ENCODE measurements around the gene BCOR.
A peak's percentile ranks its signal among the peaks of the same experiment; 100 is the strongest.

BCOR gene

DNA sequence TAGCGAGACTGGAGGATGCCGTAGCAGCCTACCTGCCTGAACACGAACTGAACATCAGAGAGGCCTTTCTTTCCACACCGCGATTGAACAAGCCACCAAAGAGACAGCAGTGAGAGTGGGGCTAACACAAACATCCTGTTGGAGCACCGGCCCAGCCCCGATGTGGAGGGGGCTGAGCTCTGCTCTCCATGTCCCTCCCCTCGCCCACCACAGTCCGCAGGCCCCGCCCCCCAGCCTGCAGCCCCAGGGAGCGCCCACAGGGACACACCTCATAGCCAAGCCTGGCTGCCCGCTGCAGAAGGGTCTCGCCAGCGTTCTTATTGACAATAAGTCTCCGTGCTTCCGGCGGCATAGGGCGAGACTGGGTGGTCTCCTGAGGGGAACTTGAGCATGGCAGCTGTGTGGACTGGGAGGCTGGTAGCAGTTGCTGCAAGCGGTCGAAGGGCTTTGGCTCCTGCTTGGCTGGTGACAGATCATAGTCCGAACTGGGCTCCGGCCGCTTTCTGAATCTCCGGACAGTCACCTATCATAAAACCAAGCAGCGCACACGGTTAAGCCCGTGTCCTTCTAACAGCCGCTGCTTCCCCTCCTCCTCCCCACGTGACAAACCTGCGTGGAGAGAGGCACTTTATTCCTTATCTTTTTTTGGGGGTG is 35.8 kb downstream of the BCOR start:
- no peak for DNase-seq

DNA sequence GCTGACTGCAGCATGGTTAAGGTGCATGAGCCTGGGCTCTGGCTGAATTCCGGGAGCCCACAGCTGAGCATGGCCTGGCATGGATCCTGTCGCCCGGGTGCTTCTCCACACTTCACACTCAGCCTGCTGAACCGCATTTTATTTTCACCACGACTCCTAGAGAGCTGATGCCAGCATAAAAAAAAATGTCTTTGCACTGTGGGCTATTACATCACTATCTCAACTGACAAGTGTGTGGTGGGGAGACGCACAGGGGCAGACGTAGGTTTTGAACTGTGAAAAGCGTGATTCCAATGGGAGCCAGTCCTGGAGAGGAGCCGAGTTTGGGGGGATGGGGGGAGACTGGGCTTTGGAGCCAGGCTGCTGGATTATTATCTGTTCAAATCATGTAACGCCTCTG is 36.8 kb downstream of the BCOR start:
- no peak for DNase-seq

DNA sequence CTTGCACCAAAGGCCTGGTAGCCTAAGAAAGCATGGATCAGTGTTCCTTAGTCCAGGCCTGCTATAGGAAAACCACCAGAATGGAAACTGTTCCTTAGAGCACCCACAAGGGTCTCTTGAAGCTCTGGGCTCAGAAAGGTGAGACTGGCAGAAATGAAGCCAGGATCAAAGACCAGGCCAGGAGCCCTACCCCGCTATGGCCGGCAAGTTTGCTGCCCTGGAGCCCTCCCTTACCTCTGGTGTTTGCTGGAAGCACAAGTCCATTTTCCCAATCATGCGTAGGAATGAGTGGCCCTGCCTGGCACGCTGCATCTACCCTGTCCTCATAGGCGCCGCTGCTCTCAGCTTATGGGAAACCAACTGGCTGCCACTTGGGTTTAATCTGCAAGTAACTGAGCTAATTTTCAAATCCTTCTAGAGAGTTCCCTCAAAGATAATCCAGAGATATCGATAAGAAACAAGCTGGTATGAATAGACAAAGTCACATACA is 37.4 kb downstream of the BCOR start:
- no peak for DNase-seq

DNA sequence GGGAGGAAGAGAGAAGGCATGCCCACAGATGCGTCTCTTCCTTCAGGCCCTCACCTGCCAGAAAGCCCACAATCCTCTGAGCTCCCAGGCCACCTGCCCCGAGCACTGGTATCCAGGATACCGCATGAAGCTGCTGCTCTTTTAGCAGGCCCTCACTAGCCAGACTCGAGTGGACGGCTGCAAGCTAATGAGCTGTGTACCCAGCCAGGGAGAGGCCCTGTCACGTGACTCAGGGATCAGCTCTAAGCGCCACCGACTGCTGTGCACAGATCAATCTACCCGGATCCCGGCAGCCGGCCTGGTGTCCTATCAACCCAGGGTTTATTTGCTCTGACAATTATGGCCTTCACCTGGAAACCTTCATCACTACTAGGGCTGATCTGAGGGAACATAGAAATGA is 39.0 kb downstream of the BCOR start:
- DNase-seq = peak; percentile 96

DNA sequence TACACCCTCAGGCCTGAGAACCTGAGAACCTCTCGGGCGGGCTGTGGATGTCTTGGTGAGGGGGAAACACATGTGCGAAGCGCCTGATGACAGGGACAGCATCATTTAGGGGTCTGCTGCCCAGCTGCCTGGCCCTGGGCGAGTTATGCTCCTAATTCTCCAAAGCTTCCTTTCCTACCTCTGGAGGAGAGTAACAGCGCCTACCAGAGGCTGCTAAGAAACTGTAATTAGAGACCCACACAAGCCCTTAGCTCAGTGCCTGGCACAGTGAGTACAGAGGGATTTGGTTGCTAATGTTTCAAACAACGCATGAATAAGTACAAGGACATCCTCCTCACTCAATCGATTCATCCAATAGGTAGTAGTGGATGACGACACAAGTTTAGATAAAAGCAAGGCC is 40.4 kb downstream of the BCOR start:
- DNase-seq = no peak

DNA sequence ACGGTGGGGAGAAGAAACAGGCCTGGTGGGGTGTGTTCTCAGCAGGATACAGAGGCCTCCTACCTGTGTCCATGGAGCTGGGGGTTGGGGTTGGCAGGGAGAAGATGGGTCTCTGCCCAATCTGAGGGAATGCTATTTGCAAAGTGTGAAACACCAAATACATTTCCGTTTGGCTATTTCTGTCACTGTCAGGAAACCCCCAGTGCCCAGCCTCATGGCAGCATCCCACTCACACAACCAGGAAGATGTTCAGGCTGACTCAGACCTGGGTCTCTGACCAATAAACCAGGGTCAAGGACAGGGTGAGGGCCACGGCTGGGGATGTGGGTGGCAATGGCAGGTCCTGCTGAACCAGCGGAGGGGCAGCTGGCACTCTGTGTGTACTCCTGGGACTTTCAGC is 41.3 kb downstream of the BCOR start:
- no peak for DNase-seq

DNA sequence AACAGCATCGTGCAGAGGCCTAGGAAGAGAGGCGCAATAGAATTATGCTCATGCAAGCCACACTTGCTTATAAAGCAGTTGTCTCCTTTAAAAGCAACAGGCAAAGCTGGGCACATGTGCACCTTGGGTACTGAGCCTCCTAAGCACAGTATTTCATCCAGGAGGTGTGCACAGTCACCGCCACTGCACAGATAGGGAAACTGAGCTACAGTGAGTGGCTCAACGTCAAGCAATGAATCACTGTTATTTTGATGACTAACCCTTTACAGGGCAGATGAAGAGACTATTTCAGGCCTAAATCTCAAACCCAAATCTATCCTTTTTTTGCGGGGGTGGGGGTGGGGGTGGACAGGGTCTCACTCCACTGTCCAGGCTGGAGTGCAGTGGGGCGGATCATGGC is 42.3 kb downstream of the BCOR start:
- DNase-seq = no peak

DNA sequence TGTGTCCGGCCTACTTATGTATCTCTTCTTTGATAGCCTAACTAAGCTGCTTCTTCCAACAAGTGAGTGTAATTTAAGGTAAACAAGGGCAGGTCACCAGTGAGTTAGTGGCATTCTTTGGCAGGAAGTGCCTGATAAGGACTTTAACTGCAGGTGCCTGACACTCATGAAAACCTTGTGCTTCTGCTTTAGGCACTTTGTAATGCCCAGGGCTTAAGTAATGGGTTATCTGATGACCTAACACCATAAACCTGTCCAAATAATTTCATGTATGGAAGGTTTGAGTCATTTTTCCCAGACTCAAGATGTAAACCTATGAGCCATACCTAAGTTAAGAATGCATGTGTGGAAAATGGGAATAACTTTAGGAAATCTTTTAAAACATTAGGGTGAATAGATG is 43.0 kb downstream of the BCOR start:
- DNase-seq = no peak

DNA sequence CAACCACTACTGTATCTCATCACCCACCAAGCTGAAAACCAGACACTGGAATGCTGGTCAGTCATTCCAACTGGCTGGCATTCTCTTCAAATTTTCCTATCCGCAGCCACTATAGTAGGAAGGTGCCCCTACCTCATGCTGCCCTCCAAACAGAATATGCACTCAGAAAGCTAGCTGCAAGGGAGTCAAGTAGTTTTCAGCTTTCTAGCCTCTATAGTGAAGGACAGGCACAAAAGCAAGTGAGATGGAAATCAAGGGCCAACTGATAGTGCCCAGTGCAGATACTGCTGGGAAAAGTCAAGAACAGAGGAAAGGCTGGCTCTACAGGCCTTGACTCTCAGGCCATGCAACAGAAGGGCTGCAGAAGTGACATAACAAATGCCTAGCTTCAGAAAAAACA is 47.2 kb downstream of the BCOR start:
- peak; percentile 10 for DNase-seq

DNA sequence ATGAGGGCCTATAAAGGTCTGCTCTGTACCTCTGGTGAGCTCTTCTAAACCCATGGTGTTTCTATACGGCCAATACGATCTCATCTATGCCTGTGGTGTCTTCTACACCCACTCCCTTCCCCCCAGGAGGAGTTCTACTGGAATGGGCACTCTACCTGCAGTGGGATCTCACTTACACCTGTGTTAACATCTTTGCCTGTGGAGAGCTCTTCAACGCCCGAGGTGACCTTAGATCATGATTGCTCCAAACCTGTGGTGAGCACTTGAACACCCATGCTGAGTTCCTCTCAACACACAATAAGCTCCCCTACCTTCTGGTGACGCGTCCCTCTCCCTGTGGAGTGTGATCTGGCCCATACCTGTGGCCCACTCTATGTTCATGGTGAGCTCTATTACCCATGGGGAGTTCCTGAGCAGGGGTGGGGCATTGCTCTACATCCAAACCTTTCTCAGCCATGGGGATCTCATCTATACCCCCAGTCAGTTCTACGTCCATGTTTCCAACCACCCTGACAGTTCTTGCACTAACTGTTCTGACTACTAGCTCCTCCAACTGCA is 48.6 kb downstream of the BCOR start:
- DNase-seq = peak; percentile 31

DNA sequence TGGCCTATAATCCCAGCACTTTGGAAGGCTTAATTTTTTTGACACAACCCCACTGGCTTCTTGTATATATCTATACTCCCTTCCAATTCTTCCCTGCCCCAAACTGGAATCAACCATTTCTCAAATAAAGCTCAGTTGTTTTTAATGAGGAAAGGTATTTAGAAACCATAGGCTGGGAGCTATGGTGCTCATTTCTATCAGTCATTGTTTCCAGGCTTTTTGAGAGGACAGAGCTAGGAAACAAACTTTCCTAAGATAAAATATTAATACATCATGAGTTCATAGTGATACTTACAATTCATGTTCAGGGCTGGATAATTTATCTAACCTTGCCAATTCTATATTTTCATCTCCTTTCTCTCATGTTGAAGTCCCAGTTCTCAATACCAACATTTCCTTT is 50.3 kb downstream of the BCOR start:
- peak; percentile 9 for DNase-seq

DNA sequence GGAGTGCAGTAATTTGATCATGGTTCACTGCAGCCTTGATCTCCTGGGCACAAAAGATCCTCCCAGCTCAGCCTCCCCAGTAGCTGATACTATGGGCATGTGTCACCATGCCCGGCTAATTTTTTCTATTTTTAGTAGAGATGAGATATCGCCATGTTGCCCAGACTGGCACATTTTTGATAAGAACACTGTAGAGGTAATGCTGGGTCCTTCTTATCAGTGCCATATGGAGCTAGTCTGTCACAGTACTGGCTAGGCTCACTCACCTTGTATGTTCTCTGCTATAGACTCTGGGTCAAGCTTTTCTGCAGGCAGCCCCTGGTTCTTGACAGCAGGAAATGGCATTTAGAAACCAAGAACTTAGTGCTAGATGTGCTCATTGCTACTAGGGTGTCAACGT is 53.9 kb downstream of the BCOR start:
- no peak for DNase-seq

DNA sequence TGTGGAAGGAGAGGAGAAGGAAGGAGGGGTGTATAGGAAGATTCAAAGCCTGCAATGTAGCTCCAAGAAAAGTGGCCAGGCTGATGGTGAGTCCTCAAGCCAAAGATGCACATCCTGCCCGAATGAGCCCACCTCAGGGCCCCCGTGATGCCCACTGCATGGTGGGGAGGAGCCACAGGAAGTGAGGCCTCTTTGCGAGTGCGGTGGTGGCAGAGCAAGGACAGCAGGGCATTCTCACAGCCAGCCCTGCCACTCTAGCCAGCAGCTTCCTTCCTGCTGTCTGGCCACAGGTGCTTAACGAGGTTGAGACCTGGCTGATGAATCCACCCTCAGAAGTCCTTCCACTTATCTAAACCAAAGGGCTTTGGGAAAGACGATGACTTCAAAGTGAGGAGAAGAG is 55.8 kb downstream of the BCOR start:
- peak; percentile 10 for DNase-seq

DNA sequence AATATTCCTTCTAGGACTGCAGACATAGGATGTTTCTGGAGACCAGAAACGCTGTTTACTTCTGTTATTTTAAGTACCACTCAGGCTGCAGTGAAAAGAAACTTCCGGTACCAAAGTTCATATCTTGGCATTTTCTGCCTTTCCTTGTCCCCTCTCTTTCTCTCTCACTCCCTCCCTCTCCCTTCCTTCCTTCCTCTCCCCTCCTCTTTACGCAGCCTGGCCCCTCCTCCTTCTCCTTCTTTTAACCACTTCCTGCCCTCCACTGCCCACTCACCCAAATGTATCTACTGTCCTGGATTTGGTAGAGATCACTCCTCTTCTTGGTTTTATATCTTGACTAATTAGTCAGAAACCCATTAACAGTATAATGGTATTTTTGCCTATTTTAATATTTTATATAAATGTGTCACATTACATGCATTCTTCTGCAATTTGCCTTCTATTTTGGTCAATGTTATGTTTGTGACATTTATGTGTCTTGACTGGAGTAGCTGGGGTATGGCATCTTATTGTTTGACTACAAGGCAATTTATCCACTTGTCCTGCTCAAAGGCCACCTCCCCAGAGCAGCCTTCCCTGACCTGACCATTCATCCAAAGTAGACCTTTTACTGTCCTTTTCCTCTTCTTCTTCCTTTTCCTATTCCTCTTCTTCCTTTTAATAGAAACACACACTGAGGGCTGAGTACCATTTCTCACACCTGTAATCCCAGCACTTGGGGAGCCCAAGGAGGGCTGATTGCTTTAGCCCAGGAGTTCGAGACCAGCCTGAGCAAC is 56.9 kb downstream of the BCOR start:
- DNase-seq = no peak

DNA sequence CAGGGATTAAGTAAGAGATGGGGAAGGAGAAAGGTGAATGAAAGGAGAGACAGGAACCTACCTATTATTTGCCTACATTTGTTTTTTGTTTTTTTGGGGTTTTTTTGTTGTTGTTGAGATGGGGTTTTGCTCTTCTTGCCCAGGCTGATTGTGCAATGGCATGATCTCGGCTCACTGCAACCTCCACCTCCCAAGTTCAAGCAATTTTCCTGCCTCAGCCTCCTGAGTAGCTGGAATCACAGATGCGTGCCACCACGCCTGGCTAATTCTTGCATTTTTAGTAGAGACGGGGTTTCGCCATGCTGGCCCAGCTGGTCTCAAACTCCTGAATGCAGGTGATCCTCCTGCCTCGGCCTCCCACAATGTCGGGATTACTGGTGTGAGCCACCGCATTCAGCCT is 57.9 kb downstream of the BCOR start:
- DNase-seq = no peak

DNA sequence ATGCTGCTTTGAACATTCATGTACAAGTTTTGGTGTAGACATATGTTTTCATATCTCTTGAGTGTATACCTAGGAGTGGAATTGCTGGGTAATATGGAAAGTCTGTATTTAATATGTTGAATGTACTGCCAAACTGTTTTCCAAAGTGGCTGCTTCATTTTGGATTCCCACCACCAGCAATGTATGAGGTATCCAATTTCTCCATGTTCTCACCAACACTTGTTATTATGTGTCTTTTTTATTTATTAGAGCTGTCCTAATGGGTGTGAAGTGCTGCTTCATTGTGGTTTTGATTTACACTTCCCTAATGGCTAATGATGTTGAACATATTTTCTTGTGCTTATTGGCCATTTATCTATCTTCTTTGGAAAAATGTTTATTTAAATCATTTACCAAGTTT is 60.4 kb downstream of the BCOR start:
- no peak for DNase-seq

DNA sequence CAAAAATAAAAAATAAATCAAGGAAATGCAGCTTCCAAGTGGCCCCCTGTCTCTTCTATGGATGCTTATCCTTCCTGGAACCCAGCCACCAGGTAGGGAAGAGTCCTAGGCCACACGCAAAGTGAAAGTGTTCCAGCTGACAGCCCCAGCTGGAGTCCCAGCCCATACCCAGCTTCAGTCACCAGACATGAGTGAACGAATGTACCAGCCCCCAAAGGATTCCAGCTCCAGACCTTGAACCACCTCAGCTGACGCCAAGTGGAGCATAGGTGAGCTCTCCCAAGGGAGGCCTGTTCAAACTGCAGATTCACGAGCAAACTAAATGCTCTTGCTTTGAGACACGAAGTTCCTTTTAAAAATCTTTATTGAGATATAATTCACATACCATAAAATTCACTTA is 62.0 kb downstream of the BCOR start:
- no peak for DNase-seq

DNA sequence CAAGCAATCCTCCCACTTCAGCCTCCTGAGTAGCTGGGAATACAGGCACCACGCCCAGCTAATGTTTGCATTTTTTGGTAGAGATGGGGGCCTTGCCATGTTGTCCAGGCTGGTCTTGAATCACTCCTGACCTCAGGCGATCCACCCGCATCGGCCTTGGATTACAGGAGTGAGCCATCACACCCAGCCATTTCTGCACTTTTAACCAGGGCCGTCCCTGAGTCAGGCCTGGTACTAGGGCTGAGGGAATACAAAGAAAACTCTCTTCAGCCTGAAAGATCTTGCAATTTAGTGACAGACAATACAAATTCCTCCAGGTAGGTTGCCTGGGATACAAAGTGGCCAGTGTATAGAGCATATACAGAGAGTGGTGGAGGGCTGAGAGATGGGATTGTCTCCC is 65.8 kb downstream of the BCOR start:
- no peak for DNase-seq

DNA sequence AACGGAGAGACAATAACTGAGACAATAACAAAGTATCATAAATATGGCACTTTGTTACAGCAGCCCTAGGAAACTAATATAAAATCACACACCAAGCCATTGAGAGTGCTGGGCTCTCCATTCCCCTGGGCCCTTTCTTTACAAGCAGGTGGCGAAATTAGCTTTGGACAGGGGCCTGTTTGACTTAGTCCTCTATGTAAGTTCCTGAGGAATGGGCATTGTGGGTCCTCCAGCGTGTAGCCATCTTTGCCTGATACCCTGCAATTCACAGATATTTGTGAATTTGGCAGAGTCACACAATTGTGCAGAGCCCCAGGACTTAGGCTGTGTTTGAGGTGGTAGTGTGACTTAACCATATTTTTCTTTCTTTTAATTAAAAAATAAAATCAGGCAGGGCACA is 67.6 kb downstream of the BCOR start:
- DNase-seq = no peak

DNA sequence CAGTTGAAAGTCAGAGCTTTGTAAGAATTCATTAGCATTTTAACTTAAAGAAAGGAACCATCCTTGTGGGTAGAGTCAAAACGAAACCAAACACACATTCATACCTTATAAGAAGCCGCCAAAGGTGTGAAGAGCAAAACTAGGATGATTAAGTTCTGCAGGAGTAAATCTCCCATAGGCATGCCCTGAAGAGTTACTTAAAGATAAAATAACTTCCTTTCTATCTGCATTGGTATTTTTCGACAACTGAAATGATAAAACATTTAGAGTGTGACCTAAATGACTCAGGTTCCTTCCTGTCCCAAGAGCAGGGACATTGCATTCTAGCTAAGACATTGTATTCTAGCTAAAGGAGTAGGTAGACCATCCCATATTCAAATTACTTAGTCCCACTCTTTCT is 75.3 kb downstream of the BCOR start:
- DNase-seq = no peak

DNA sequence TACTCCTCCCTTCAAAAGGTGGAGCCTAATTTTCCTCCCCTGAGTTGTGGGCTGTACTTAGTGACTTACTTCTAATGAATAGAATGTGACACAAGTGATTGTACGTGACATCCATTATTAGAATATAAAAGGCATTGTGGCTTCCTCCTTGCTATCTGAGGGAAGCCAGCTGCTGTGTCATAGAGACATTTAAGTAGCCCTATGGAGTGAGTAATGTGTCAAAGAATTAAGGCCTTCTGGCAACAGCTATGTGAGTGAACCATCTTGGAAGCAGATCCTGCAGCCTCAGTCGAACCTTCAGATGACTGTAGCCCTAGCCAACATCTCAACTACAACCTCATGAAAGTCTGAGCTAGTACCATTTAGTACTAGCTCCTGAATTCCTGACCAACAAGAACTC is 76.1 kb downstream of the BCOR start:
- DNase-seq = no peak

DNA sequence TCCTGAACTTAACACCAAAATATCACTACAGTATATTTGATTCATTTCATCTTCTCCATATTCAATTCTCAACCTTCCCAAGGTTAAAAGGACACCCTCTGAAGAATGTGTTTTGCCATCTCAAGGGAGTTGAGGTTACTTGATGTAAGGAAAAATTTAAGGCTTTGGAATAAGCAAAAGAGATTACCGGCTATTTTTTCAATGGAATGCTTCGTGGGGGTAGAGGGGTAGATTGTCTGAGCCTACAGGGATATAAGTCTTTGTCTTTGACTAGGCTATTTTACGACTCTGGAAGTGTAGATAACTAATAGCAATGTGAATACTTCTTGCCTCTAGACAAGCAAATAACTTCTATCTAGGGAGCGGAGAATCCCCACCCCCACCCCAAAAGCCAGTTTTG is 78.2 kb downstream of the BCOR start:
- DNase-seq = no peak

DNA sequence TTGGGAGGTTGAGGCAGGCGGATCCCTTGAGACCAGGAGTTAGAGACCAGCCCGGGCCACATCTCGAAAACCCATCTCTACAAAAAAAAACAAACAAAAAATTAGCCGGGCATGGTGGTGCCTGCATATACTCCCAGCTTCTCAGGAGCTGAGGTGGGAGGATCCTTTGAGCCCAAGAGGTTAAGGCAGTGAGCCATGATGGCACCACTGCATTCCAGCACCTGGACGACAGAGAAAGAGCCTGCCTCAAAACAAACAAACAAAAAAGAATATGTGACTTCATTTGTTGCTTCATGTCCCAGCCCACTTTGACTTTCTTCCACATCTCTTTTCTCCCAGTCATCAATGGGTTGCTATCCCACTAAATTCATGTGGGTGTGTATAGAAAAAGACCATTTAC is 79.7 kb downstream of the BCOR start:
- DNase-seq = peak; percentile 13

DNA sequence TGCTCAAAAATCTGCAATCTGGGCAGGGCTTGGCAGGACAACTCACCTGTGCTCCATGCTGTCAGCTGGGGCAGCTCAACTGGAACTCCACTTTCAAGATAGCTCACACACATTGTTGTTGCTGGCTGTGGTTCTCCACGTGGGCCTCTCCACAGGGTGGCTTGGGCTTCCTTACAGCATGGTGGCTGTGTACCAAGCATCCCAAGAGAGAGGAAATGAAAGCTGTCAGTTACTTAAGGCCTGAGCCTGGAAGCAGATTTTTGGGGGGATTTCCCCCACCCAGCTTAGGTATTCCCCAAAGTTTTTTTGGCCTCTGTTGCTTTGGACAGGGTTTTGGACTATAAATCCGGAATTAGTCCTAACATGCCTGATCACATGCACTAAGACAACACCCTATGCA is 81.0 kb downstream of the BCOR start:
- DNase-seq = peak; percentile 17

DNA sequence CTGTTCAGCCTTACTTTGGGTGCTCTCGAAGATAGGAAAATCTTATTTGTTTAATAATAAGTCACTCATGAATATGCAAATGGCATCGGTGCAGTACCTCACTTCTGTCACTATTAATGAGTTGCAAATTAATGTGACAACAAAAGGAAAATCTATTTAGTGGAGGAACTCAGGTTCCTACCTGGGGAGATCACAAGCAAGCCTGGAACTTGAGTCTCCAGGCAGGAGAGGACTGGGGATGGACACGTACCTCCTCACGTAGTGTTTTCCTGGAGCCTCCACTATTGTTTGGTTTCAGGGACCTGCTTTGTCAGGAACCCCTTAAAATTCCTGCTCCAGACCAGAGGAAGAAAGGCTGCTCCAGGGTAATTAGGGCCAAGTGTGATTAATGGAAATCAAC is 82.1 kb downstream of the BCOR start:
- no peak for DNase-seq

Data from DMS53 (cell line).